C4-2B (cell line): Measurements from ENCODE around the gene TRMT2A.

ENCODE experiments used
- ZFX ChIP-seq: fragments of 450-650 bp; IDR thresholded peaks from 2 replicates; pipeline ENCODE4 v1.6.1; 2017
- TF ChIP-seq, protein P1 (sequence below): fragments of 450-650 bp; conservative IDR thresholded peaks from 2 replicates; pipeline ENCODE4 v1.5.1; 2017; ENCODE audit warnings: mild to moderate bottlenecking

DNA sequence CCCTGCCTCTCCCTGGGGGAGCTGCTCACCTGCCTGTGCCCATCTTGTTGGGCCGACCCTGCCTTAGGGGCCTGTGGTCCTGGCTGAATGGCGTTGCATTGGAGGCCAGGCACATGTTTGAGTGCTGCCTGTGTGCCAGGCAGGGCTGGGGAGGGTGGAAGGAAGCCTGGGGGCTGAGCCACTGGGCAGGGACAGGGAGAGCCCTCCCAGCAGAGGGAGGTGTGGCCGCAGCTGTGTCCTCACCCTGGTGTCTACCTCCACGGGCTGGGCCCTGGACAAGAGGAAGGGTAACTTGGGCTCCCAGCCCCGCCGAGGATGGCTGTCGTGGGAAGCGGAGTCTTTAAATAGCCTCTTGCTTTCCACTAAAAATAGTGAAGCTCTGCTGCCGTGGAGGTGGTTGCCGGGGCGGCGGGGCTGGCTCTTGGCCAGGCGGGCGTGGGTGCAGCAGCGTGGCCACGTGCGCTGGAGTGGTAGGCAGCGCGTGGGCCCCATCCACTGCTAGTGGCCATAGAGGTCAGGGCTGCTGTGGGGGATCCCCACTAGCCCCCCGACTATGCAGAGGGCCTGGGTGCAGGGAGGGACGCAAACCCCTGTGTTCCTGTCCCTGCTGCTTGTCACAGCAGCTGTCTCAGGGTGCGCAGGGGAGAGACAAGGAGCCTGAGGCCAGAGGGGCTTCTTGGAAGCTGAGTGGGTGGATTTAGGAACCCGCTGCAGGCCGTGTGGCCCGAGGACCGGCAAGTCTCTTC lies 20.8 kb upstream of the TRMT2A start:
- TF ChIP-seq, protein P1, sequence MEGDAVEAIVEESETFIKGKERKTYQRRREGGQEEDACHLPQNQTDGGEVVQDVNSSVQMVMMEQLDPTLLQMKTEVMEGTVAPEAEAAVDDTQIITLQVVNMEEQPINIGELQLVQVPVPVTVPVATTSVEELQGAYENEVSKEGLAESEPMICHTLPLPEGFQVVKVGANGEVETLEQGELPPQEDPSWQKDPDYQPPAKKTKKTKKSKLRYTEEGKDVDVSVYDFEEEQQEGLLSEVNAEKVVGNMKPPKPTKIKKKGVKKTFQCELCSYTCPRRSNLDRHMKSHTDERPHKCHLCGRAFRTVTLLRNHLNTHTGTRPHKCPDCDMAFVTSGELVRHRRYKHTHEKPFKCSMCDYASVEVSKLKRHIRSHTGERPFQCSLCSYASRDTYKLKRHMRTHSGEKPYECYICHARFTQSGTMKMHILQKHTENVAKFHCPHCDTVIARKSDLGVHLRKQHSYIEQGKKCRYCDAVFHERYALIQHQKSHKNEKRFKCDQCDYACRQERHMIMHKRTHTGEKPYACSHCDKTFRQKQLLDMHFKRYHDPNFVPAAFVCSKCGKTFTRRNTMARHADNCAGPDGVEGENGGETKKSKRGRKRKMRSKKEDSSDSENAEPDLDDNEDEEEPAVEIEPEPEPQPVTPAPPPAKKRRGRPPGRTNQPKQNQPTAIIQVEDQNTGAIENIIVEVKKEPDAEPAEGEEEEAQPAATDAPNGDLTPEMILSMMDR: no peak
- TF ChIP-seq ZFX: no peak
